ENCODE measurements around the gene WNT2.

DNA sequence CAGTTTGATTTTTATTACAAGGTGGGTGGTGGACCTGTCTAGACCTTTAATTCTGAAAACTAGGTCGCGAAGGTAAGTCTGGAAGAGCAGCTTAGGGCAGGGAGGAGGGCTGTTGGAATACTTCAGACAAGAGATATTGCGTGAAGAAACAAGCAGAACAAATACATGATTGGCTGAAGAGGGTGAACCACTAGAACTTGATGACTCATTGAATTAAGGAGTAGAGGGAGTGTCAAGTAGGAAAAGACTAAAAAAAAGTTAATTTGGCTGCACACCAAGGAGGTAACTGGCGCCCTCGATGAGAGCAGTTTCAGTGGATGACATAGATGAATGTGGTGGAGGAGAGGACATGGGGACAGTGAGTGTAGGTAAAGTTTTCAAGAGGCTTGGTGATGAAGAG lies 41.3 kb downstream of the WNT2 start:
- TF ChIP-seq, protein P1, sequence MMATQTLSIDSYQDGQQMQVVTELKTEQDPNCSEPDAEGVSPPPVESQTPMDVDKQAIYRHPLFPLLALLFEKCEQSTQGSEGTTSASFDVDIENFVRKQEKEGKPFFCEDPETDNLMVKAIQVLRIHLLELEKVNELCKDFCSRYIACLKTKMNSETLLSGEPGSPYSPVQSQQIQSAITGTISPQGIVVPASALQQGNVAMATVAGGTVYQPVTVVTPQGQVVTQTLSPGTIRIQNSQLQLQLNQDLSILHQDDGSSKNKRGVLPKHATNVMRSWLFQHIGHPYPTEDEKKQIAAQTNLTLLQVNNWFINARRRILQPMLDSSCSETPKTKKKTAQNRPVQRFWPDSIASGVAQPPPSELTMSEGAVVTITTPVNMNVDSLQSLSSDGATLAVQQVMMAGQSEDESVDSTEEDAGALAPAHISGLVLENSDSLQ (IDR thresholded peaks at IDR 0.05): no peak
- TF ChIP-seq L3MBTL2 (conservative IDR thresholded peaks at IDR 0.05) (no peak), SP1 (IDR thresholded peaks at IDR 0.05) (no peak), ELF4 (IDR thresholded peaks at IDR 0.05) (no peak), FOXK2 (IDR thresholded peaks at IDR 0.05) (no peak), FOXM1 (IDR thresholded peaks at IDR 0.05; ENCODE audit: borderline replicate concordance) (no peak), TARDBP (IDR thresholded peaks at IDR 0.05) (no peak), NFRKB (IDR thresholded peaks at IDR 0.05) (no peak), ARNT (IDR thresholded peaks at IDR 0.05) (no peak), ZNF384 (IDR thresholded peaks at IDR 0.05) (no peak), CTBP1 (IDR thresholded peaks at IDR 0.05; ENCODE audit: borderline replicate concordance) (no peak), FOXA1 (IDR thresholded peaks at IDR 0.05) (no peak), LEF1 (IDR thresholded peaks at IDR 0.05; ENCODE audit: borderline replicate concordance) (no peak)

Data from HEK293T (cell line).